Measurements from ENCODE around the gene ZNF628. TPM values are rescaled to one million over a fixed set of nuclear protein-coding genes. Genes with fewer than 3 reads are reported as not detected.

ZNF628 gene
- total RNA-seq, 4 donors from 2014 or later, result 2.4 to 13.0 (median 4.9) TPM

- ATAC-seq, result no peak
- Histone ChIP-seq H3K4me3 (no peak overlapping the region), H3K9me3 (no peaks in the 10 kb centered on the region), H3K4me1 (peaks cover 0 to 9% (median 0%) of the 10 kb centered on the region in 3 donors), H3K27ac (no peak overlapping the region), H3K27me3 (peaks cover 89% of the 10 kb centered on the region), H3K36me3 (no peaks in the 10 kb centered on the region)
- no peak for TF ChIP-seq CTCF (IDR thresholded peaks at IDR 0.05)
- no peak for TF ChIP-seq POLR2AphosphoS5 (IDR thresholded peaks at IDR 0.05)
- TF ChIP-seq EP300 (IDR thresholded peaks at IDR 0.05), result no peak
- TF ChIP-seq POLR2A (IDR thresholded peaks at IDR 0.05), result no peak
- WGBS, 2 donors (ENCODE audit: low coverage in 1 of 2), result 91 to 100% methylated on average over 3 to 4 of the region's 4 CpGs
These were observed 41.4 kb upstream of the ZNF628 start for GRCh38 chr19:55435020-55435419.

DNA sequence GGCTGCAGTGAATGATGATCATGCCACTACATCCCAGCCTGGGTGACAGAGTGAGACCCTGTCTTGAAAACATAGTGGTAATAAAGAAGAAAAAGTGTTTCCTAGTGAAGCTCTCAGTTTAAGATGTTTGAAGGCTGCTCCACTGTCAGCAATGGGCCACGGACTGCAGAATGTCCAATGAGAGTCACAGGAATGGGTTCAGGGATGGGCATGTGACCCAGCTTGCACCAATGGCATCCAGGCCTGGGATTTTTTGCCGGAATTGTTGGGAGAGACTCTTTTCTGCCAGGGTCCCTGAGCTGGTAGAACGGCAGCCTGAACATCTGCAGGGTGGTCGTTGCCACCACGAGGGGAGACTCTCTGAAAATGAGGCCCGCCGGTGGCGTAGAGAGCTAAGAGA, 39.6 kb upstream of the ZNF628 start:
- ATAC-seq, result no peak

DNA sequence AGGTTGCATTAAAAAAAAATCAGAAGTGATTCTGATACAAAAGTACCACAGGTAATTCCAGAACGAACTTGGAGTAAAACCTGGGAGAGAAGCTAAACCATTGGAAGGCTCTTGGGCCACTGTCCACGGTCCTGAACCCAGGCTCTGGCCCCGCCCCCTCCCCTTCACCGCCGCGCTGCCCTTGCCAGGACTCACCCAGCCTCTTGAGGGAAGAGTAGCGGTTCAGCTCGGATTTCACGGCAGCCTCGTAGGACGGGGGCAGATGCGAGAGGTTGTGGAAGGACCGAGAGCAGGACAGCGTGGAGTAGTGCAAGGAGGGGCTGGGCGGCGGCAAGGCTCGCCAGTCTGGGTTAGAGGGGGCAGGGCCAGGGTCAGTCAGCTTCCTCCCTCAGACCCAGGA, 39.0 kb upstream of the ZNF628 start:
- TF ChIP-seq POLR2A (IDR thresholded peaks at IDR 0.05) (no peak), POLR2AphosphoS5 (IDR thresholded peaks at IDR 0.05) (no peak)
- no peak for ATAC-seq
- H3K27ac ChIP-seq, result no peak overlapping the region
- no peaks in the 10 kb centered on the region for H3K36me3 ChIP-seq
- H3K4me3 ChIP-seq, result no peak overlapping the region
- H3K9me3 ChIP-seq, result no peaks in the 10 kb centered on the region
- H3K27me3 ChIP-seq, result peaks cover 89% of the 10 kb centered on the region
- 0 to 8% methylated on average over 1 to 7 of the region's 17 CpGs for WGBS, 2 donors (ENCODE audit: low coverage in 1 of 2)
- H3K4me1 ChIP-seq, result peaks cover 0 to 32% (median 2%) of the 10 kb centered on the region in 3 donors

More for the DNA sequence above, 39.6 kb upstream of the ZNF628 start:
- Histone ChIP-seq H3K9me3 (no peaks in the 10 kb centered on the region), H3K4me1 (peaks cover 0 to 26% (median under 1%) of the 10 kb centered on the region in 3 donors), H3K36me3 (no peaks in the 10 kb centered on the region), H3K27me3 (peaks cover 89% of the 10 kb centered on the region), H3K4me3 (no peak overlapping the region), H3K27ac (no peak overlapping the region)
- WGBS, 2 donors (ENCODE audit: low coverage in 1 of 2), result 35 to 50% methylated on average over 4 to 8 of the region's 8 CpGs
- no peak for TF ChIP-seq POLR2A (IDR thresholded peaks at IDR 0.05)
- no peak for TF ChIP-seq POLR2AphosphoS5 (IDR thresholded peaks at IDR 0.05)
- TF ChIP-seq CTCF (IDR thresholded peaks at IDR 0.05), result no peak
- TF ChIP-seq EP300 (IDR thresholded peaks at IDR 0.05), result no peak

- no peak overlapping the region for H3K27ac ChIP-seq
- H3K4me1 ChIP-seq, result peaks cover 0 to 35% (median 2%) of the 10 kb centered on the region in 3 donors
- no peak overlapping the region for H3K4me3 ChIP-seq
- no peaks in the 10 kb centered on the region for H3K9me3 ChIP-seq
- 61 to 78% methylated on average over 3 to 5 of the region's 5 CpGs for WGBS, 2 donors (ENCODE audit: low coverage in 1 of 2)
- peaks cover 89% of the 10 kb centered on the region for H3K27me3 ChIP-seq
- ATAC-seq, result no peak
- H3K36me3 ChIP-seq, result no peaks in the 10 kb centered on the region
- TF ChIP-seq POLR2AphosphoS5 (IDR thresholded peaks at IDR 0.05) (no peak), CTCF (IDR thresholded peaks at IDR 0.05) (no peak), EP300 (IDR thresholded peaks at IDR 0.05) (no peak), POLR2A (IDR thresholded peaks at IDR 0.05) (no peak)
These were observed 37.4 kb upstream of the ZNF628 start for GRCh38 chr19:55439052-55439451.

- no peak for ATAC-seq
- Histone ChIP-seq H3K27me3 (peaks cover 100% of the 10 kb centered on the region), H3K4me1 (peaks cover 0 to 35% (median 2%) of the 10 kb centered on the region in 3 donors), H3K36me3 (no peaks in the 10 kb centered on the region), H3K4me3 (no peak overlapping the region), H3K27ac (no peak overlapping the region), H3K9me3 (no peaks in the 10 kb centered on the region)
- WGBS, 2 donors (ENCODE audit: low coverage in 1 of 2), result 10 to 11% methylated on average over 8 to 10 of the region's 39 CpGs
- no peak for TF ChIP-seq POLR2AphosphoS5 (IDR thresholded peaks at IDR 0.05)
- no peak for TF ChIP-seq CTCF (IDR thresholded peaks at IDR 0.05)
- no peak for TF ChIP-seq POLR2A (IDR thresholded peaks at IDR 0.05)
- TF ChIP-seq EP300 (IDR thresholded peaks at IDR 0.05), result no peak
These were observed 35.9 kb upstream of the ZNF628 start for GRCh38 chr19:55440411-55441105.

Measured in gastroesophageal sphincter (tissue), 4 donors.